GM12864 (cell line): ENCODE results near the gene RAPGEF2.
"Not testable (repeated sequence)": the region's sequence is repeated elsewhere in the genome, so short reads cannot be mapped to it uniquely, and the experiment has no call there.

Experiments
- DNase-seq: peaks from one replicate; pipeline ENCODE4 v3.0.0-alpha.2; 2011; ENCODE audit warnings: low read depth
- H3K4me3 ChIP-seq: 2 replicates; pipeline ENCODE4 v1.5.1; 2011; ENCODE audit warnings: mild to moderate bottlenecking, low read depth, low read length, control low read depth
- TF ChIP-seq, protein P1 (sequence below): IDR thresholded peaks from 2 replicates; pipeline ENCODE4 v1.5.1; 2011; ENCODE audit warnings: low read depth, mild to moderate bottlenecking, moderate library complexity, low read length, control low read depth, inconsistent platforms; ENCODE audit errors: missing control alignments

RAPGEF2 gene

DNA sequence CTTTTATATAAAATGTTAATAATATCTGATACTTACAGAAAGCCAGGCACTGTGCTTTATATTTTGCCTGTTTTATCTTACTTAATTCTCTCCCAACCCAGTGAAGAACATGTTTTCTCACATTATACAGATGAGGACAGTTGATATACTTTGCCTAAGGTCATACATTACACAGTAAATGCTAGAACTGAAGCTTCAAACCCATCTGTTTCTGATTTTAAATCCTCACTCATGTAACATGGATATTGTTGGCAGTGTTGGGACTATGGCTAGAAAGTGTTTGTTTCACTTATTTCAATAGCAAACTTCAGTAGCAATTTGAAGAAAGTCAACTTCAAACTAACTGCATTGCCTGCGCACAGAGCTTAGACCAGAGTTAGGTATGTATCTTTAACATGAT, 57.4 kb downstream of the RAPGEF2 start:
- TF ChIP-seq, protein P1, sequence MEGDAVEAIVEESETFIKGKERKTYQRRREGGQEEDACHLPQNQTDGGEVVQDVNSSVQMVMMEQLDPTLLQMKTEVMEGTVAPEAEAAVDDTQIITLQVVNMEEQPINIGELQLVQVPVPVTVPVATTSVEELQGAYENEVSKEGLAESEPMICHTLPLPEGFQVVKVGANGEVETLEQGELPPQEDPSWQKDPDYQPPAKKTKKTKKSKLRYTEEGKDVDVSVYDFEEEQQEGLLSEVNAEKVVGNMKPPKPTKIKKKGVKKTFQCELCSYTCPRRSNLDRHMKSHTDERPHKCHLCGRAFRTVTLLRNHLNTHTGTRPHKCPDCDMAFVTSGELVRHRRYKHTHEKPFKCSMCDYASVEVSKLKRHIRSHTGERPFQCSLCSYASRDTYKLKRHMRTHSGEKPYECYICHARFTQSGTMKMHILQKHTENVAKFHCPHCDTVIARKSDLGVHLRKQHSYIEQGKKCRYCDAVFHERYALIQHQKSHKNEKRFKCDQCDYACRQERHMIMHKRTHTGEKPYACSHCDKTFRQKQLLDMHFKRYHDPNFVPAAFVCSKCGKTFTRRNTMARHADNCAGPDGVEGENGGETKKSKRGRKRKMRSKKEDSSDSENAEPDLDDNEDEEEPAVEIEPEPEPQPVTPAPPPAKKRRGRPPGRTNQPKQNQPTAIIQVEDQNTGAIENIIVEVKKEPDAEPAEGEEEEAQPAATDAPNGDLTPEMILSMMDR: no peak
- no peak overlapping the region for H3K4me3 ChIP-seq
- no peak for DNase-seq

DNA sequence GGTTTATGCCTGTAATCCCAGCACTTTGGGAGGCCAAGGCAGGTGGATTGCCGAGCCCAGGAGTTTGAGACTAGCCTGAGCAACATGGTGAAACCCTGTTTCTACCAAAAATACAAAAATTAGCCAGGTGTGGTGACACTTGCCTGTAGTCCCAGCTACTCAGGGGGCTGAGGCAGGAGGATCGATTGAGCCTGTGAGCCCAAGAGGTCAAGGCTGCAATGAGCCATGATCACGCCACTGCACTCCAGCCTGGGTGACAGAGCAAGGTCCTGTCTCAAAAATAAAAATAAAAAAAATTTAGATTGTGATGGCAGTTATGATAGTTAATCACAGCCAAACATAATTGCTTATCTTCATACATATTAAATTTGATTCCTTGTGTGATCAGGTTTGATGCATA, 58.6 kb downstream of the RAPGEF2 start:
- not testable (repeated sequence) for DNase-seq, H3K4me3 ChIP-seq

DNA sequence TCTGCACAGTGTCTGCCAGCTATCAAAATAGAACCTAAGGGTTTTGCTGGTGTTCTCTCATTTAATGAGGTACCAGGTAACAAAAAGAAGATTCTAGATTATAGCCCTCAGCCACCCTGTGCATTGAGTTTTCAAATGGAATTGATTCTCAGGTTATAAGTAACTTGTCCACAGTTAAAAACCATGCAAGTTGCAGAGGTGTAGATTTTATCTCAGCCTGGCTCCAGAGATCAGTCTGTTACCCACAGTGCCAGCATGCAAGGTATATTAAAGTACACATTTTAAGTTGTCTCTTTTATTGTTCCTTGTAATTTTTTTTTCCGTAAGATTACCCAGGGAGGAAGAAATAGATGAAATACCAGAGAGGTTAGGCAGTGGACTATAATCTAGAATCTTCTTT, 59.7 kb downstream of the RAPGEF2 start:
- DNase-seq: no peak
- H3K4me3 ChIP-seq: no peak overlapping the region
- TF ChIP-seq, protein P1: no peak

DNA sequence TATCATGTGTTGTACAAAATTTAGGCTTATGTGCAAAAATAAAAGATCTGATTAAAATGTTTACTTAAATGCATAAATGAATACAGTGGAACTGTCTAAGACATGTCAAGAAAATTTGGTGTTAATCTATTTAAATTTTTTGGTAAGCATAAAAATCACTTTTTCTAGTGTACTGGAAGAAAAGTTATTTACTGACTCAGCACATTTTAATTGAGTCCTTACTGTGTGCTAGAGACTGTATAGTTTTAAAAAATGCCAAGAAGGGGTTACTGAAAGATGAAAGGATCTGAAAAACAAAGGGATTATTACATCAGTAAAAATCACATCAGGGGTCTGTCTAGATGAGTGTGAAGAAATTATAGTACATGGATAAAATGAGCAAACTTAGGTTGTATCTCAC, 60.6 kb downstream of the RAPGEF2 start:
- DNase-seq: no peak
- no peak overlapping the region for H3K4me3 ChIP-seq
- TF ChIP-seq, protein P1: no peak

DNA sequence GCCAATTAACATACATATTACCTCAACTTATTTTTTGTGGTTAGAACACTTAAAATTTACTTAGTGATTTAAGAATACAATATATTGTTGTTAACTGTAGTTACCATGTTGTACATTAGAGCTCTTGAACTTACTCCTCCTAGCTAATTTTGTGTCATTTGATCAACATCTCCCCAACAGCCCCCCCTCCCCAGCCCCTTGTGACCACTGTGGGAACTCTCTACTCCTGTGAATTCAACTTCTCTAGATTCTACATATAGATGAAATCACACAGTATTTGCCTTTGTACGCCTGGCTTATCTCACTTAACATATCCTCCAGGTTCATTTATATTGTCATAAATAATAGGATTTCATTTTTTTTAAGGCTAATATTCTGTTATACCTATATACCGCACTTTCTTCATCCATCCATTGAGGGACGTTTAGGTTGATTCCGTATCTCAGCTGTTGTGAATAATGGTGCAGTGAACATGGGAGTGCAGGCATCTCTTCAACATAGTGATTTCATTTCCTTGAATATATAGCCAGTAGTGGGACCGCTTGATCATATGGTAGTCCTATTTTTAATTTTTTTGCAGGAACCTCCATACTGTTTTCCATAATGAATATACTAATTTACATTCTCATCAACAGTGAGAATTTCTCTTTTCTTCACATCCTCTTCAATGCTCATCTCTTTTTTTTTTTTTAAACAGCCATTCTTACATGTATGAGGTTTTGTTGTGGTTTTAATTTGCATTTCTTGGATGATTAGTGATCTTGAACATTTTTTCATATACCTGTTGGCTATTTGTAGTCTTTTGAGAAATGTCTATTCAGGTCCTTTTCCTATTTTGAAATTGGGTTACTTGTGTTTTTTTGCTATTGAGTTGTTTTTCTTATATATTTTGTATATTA, 66.8 kb downstream of the RAPGEF2 start:
- TF ChIP-seq, protein P1: no peak
- no peak overlapping the region; the same call in 1 of the 2 replicates for H3K4me3 ChIP-seq
- no peak for DNase-seq

DNA sequence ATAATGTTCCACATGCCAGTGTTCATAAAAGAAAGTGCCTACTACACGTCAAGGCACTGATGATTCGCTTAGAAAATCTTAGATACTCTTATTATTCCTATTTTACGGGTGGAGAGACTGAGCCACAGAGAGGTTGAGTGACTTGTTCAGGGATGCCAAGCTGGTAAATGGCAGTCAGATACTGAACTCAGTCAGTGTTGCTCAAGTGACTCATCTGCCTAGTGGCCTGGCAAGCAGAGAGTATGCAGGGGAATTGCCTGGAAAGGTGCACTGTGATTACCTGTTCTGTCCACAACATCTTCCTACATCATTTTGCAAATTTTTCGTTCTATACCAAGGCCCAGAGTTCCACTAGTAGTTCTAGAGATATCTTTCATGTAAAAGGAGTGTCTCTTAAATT, 68.4 kb downstream of the RAPGEF2 start:
- no peak overlapping the region for H3K4me3 ChIP-seq
- TF ChIP-seq, protein P1: no peak
- no peak for DNase-seq

DNA sequence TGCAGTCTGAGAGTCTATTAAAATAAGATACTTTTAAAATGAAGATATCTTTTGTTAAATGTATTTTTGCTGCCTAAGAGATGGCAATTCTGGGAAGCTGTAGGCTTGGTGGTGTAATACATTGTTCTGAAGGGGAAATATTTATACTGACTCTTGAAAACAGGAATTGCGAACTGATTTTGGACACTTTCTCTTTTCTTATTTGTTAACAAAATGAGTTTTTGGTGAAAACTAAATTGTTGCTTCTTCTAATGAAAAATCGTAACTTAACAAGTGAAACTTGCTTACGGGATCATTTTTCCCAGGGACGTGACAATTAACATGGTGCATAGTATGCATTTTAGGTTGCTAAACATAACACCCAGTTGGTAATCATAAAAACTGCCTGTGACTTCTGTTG, 71.0 kb downstream of the RAPGEF2 start:
- no peak for DNase-seq
- TF ChIP-seq, protein P1: no peak
- H3K4me3 ChIP-seq: no peak overlapping the region
